ENCODE measurements around the gene CAMK1.
A peak's percentile ranks its signal among the peaks of the same experiment; 100 is the strongest.

Gene CAMK1

GRCh38 chr3:9769426-9770275 is at the start of gene CAMK1:
Gene CAMK1 (minus strand): TSS chr3:9769947. CDS start chr3:9767749, 2,198 bp downstream.
- DNase-seq: peak; percentile 16

GRCh38 chr3:9818666-9819335 is 49.1 kb upstream of the CAMK1 start:
- DNase-seq: no peak

GRCh38 chr3:9817436-9817835 is 47.7 kb upstream of the CAMK1 start:
- no peak for DNase-seq

- no peak for DNase-seq
These were observed 46.2 kb upstream of the CAMK1 start for GRCh38 chr3:9815986-9816385.

GRCh38 chr3:9812870-9813483 is 43.2 kb upstream of the CAMK1 start:
- no peak for DNase-seq

GRCh38 chr3:9810846-9811245 is 41.1 kb upstream of the CAMK1 start:
- DNase-seq: no peak

GRCh38 chr3:9810433-9810770 is 40.7 kb upstream of the CAMK1 start:
- DNase-seq: no peak

- DNase-seq: peak; percentile 45
These were observed 40.1 kb upstream of the CAMK1 start, which contains the start of gene TTLL3 for GRCh38 chr3:9809615-9810432. Gene TTLL3 (plus strand): TSS chr3:9810262. CDS start chr3:9810662, 400 bp downstream.

- no peak for DNase-seq
These were observed 39.5 kb upstream of the CAMK1 start for GRCh38 chr3:9809239-9809614.

- no peak for DNase-seq
These were observed 38.7 kb upstream of the CAMK1 start for GRCh38 chr3:9808345-9809037.

- no peak for DNase-seq
These were observed 38.2 kb upstream of the CAMK1 start for GRCh38 chr3:9807981-9808344.

GRCh38 chr3:9806688-9807589 is 37.2 kb upstream of the CAMK1 start:
- DNase-seq: no peak

GRCh38 chr3:9806137-9806536 is 36.4 kb upstream of the CAMK1 start:
- no peak for DNase-seq

- DNase-seq: no peak
These were observed 35.2 kb upstream of the CAMK1 start for GRCh38 chr3:9804996-9805395.

- no peak for DNase-seq
These were observed 33.7 kb upstream of the CAMK1 start for GRCh38 chr3:9803494-9803893.

- DNase-seq: no peak
These were observed 30.8 kb upstream of the CAMK1 start for GRCh38 chr3:9800529-9800928.

GRCh38 chr3:9797196-9797945 is 27.6 kb upstream of the CAMK1 start:
- no peak for DNase-seq

GRCh38 chr3:9795207-9795606 is 25.5 kb upstream of the CAMK1 start:
- no peak for DNase-seq

GRCh38 chr3:9794400-9794799 is 24.7 kb upstream of the CAMK1 start:
- DNase-seq: no peak

GRCh38 chr3:9793161-9793781 is 23.5 kb upstream of the CAMK1 start:
- DNase-seq: no peak

Measured in DMS79 treated with DMSO at 0.1 percent for 48 hours (cell line).